ENCODE data around the gene ARAP1. TPM values are rescaled to one million over a fixed set of nuclear protein-coding genes. Genes with fewer than 3 reads are reported as not detected.

The ARAP1 gene
- total RNA-seq, 2 experiments from 2014 or later = 83.6 to 101 TPM

- Mint-ChIP-seq H3K4me1 (peaks cover 7% of the 10 kb centered on the region), H3K36me3 (ENCODE audit: low read depth) (no peaks in the 10 kb centered on the region), H3K27me3 (peaks cover 78% of the 10 kb centered on the region), H3K9me3 (no peaks in the 10 kb centered on the region), H3K27ac (no peak overlapping the region), H3K4me3 (no peak overlapping the region)
- POLR2A ChIA-PET = no interaction called here
- DNase-seq = no peak
- CTCF ChIA-PET = interaction anchor here (1.3 kb wide), 1 partner anchor 11 kb away, joined by 5 read pairs; no protein-coding TSS in a partner anchor
Observed at GRCh38 chr11:72673284-72673942, 78.8 kb downstream of the ARAP1 start.

GRCh38 chr11:72672597-72673238 is 79.5 kb downstream of the ARAP1 start:
- H3K27ac Mint-ChIP-seq = no peak overlapping the region
- CTCF ChIA-PET = interaction anchor here (0.6 to 1.5 kb wide), 2 partner anchors 10 to 545 kb away, joined by 3 read pairs; no protein-coding TSS in a partner anchor
- H3K4me3 Mint-ChIP-seq = no peak overlapping the region
- H3K9me3 Mint-ChIP-seq = no peaks in the 10 kb centered on the region
- H3K4me1 Mint-ChIP-seq = peaks cover 10% of the 10 kb centered on the region
- POLR2A ChIA-PET = no interaction called here
- no peak for DNase-seq
- peaks cover 71% of the 10 kb centered on the region for H3K27me3 Mint-ChIP-seq
- no peaks in the 10 kb centered on the region for H3K36me3 Mint-ChIP-seq (ENCODE audit: low read depth)

GRCh38 chr11:72671152-72672099 is 80.8 kb downstream of the ARAP1 start:
- Mint-ChIP-seq H3K9me3 (peaks cover 7% of the 10 kb centered on the region), H3K27ac (no peak overlapping the region), H3K4me3 (no peak overlapping the region), H3K36me3 (ENCODE audit: low read depth) (peaks cover 3% of the 10 kb centered on the region), H3K27me3 (peaks cover 58% of the 10 kb centered on the region), H3K4me1 (peaks cover 10% of the 10 kb centered on the region)
- POLR2A ChIA-PET = no interaction called here
- CTCF ChIA-PET = interaction anchor here (0.6 to 1.5 kb wide), 3 partner anchors 11 to 253 kb away, joined by 3 to 7 read pairs (median 3); no protein-coding TSS in a partner anchor
- no peak for DNase-seq

- Mint-ChIP-seq H3K36me3 (ENCODE audit: low read depth) (peaks cover 3% of the 10 kb centered on the region), H3K4me3 (no peak overlapping the region), H3K4me1 (peaks cover 10% of the 10 kb centered on the region), H3K9me3 (peaks cover 7% of the 10 kb centered on the region), H3K27ac (no peak overlapping the region), H3K27me3 (peaks cover 45% of the 10 kb centered on the region)
- CTCF ChIA-PET = interaction anchor here (0.6 to 2.6 kb wide), 2 partner anchors 15 to 225 kb away, joined by 4 to 12 read pairs; no protein-coding TSS in a partner anchor
- POLR2A ChIA-PET = no interaction called here
- DNase-seq = no peak
Observed at GRCh38 chr11:72670041-72670440, 82.2 kb downstream of the ARAP1 start.

GRCh38 chr11:72669527-72669926 is 82.7 kb downstream of the ARAP1 start:
- Mint-ChIP-seq H3K36me3 (ENCODE audit: low read depth) (peaks cover 3% of the 10 kb centered on the region), H3K27me3 (peaks cover 40% of the 10 kb centered on the region), H3K4me3 (no peak overlapping the region), H3K4me1 (peaks cover 10% of the 10 kb centered on the region), H3K27ac (no peak overlapping the region), H3K9me3 (peaks cover 7% of the 10 kb centered on the region)
- CTCF ChIA-PET = interaction anchor here (0.6 to 2.6 kb wide), 2 partner anchors 15 to 225 kb away, joined by 4 to 12 read pairs; no protein-coding TSS in a partner anchor
- POLR2A ChIA-PET = no interaction called here
- no peak for DNase-seq

GRCh38 chr11:72668629-72669347 is 83.4 kb downstream of the ARAP1 start:
- ChIA-PET CTCF (interaction anchor here (0.7 to 2.7 kb wide), 10 partner anchors 8 to 82 kb away, joined by 3 to 12 read pairs (median 4); no protein-coding TSS in a partner anchor), POLR2A (no interaction called here)
- Mint-ChIP-seq H3K27me3 (peaks cover 33% of the 10 kb centered on the region), H3K4me1 (peaks cover 10% of the 10 kb centered on the region), H3K36me3 (ENCODE audit: low read depth) (peaks cover 3% of the 10 kb centered on the region), H3K27ac (peak overlapping the region; percentile 44), H3K4me3 (no peak overlapping the region), H3K9me3 (peaks cover 7% of the 10 kb centered on the region)
- DNase-seq = peak; percentile 61

GRCh38 chr11:72665911-72666472 is 86.2 kb downstream of the ARAP1 start:
- DNase-seq = no peak
- peaks cover 7% of the 10 kb centered on the region for H3K9me3 Mint-ChIP-seq
- POLR2A ChIA-PET = no interaction called here
- H3K36me3 Mint-ChIP-seq (ENCODE audit: low read depth) = peaks cover 3% of the 10 kb centered on the region
- no peak overlapping the region for H3K27ac Mint-ChIP-seq
- no peak overlapping the region for H3K4me3 Mint-ChIP-seq
- CTCF ChIA-PET = interaction anchor here (0.7 kb wide), 1 partner anchor 14 kb away, joined by 4 read pairs; no protein-coding TSS in a partner anchor
- peaks cover 10% of the 10 kb centered on the region for H3K4me1 Mint-ChIP-seq
- H3K27me3 Mint-ChIP-seq = peaks cover 12% of the 10 kb centered on the region

- ChIA-PET CTCF (no interaction called here), POLR2A (no interaction called here)
- H3K27me3 Mint-ChIP-seq = peaks cover 8% of the 10 kb centered on the region
- no peaks in the 10 kb centered on the region for H3K4me1 Mint-ChIP-seq
- no peak for DNase-seq
- peaks cover under 1% of the 10 kb centered on the region for H3K9me3 Mint-ChIP-seq
- H3K4me3 Mint-ChIP-seq = no peak overlapping the region
- no peaks in the 10 kb centered on the region for H3K36me3 Mint-ChIP-seq (ENCODE audit: low read depth)
- H3K27ac Mint-ChIP-seq = no peak overlapping the region
Observed at GRCh38 chr11:72662036-72662435, 90.2 kb downstream of the ARAP1 start.

- Mint-ChIP-seq H3K9me3 (no peaks in the 10 kb centered on the region), H3K27ac (no peak overlapping the region), H3K36me3 (ENCODE audit: low read depth) (no peaks in the 10 kb centered on the region), H3K4me3 (no peak overlapping the region), H3K4me1 (no peaks in the 10 kb centered on the region), H3K27me3 (peaks cover 8% of the 10 kb centered on the region)
- DNase-seq = no peak
- POLR2A ChIA-PET = no interaction called here
- CTCF ChIA-PET = no interaction called here
Observed at GRCh38 chr11:72661486-72661885, 90.7 kb downstream of the ARAP1 start.

- Mint-ChIP-seq H3K27me3 (peaks cover 8% of the 10 kb centered on the region), H3K4me3 (no peak overlapping the region), H3K36me3 (ENCODE audit: low read depth) (no peaks in the 10 kb centered on the region), H3K9me3 (no peaks in the 10 kb centered on the region), H3K4me1 (no peaks in the 10 kb centered on the region), H3K27ac (no peak overlapping the region)
- ChIA-PET CTCF (interaction anchor here (1.0 kb wide), 1 partner anchor 9 kb away, joined by 4 read pairs; no protein-coding TSS in a partner anchor), POLR2A (no interaction called here)
- no peak for DNase-seq
Observed at GRCh38 chr11:72658989-72659640, 93.1 kb downstream of the ARAP1 start.

GRCh38 chr11:72657411-72658100 is 94.7 kb downstream of the ARAP1 start:
- POLR2A ChIA-PET = no interaction called here
- Mint-ChIP-seq H3K9me3 (no peaks in the 10 kb centered on the region), H3K4me1 (no peaks in the 10 kb centered on the region), H3K27me3 (peaks cover 8% of the 10 kb centered on the region), H3K4me3 (no peak overlapping the region), H3K27ac (no peak overlapping the region), H3K36me3 (ENCODE audit: low read depth) (no peaks in the 10 kb centered on the region)
- CTCF ChIA-PET = interaction anchor here (1.0 kb wide), 1 partner anchor 66 kb away, joined by 3 read pairs; no protein-coding TSS in a partner anchor
- no peak for DNase-seq
